Prostate gland (tissue), 2 donors: ENCODE data around the gene MFF.

Experiments
- CTCF ChIP-seq, 4 experiments: fragments of 200-600 bp in 2 of 4; fragments of 450-650 bp in 2 of 4; sonication (generic) in 2 of 4; IDR thresholded peaks; 1 replicate in 3 of 4; 2 replicates in 1 of 4; pipeline ENCODE4 v1.5.1; 2016 to 2019; ENCODE audit warnings: antibody characterized with exemption in 4 of 4, mild to moderate bottlenecking in 2 of 4, moderate library complexity in 2 of 4
- POLR2A ChIP-seq: fragments of 450-650 bp; IDR thresholded peaks from one replicate; pipeline ENCODE4 v1.6.1; 2016; ENCODE audit warnings: antibody characterized with exemption, mild to moderate bottlenecking
- POLR2AphosphoS5 ChIP-seq: sonication (generic); formaldehyde crosslinking; IDR thresholded peaks from one replicate; pipeline ENCODE4 v1.6.1; 2017; ENCODE audit warnings: antibody characterized with exemption

- TF ChIP-seq CTCF (IDR thresholded peaks at IDR 0.05) (no peak), POLR2A (no peak), POLR2AphosphoS5 (no peak)
These were observed 64.2 kb downstream of the MFF start for GRCh38 chr2:227389231-227389630.
